ENCODE data around the gene MSMB.
"Not testable (repeated sequence)": the region's sequence is repeated elsewhere in the genome, so short reads cannot be mapped to it uniquely, and the experiment has no call there.

MSMB gene

DNA sequence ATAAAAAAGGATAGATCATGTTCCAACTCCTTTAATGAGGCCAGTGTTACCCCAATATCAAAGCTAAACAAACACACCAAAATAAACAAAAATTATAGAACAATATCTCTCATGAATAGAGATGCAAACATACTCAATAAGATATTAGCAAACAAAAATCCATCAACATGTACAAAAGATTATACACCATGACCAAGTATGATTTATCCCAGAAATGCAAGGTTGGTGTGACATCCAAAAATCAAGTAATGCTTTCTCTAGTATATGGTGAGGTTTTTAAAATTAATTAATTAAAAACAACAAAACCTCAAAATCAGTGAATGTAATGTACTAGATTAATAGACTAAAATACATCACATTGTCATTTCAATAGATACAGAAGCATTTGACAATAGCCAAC, 11.0 kb upstream of the MSMB start:
- POLR2A ChIA-PET, result no interaction called here
- TF ChIP-seq, protein P1, sequence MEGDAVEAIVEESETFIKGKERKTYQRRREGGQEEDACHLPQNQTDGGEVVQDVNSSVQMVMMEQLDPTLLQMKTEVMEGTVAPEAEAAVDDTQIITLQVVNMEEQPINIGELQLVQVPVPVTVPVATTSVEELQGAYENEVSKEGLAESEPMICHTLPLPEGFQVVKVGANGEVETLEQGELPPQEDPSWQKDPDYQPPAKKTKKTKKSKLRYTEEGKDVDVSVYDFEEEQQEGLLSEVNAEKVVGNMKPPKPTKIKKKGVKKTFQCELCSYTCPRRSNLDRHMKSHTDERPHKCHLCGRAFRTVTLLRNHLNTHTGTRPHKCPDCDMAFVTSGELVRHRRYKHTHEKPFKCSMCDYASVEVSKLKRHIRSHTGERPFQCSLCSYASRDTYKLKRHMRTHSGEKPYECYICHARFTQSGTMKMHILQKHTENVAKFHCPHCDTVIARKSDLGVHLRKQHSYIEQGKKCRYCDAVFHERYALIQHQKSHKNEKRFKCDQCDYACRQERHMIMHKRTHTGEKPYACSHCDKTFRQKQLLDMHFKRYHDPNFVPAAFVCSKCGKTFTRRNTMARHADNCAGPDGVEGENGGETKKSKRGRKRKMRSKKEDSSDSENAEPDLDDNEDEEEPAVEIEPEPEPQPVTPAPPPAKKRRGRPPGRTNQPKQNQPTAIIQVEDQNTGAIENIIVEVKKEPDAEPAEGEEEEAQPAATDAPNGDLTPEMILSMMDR (IDR thresholded peaks at IDR 0.05; ENCODE audit: control extremely low read depth, extremely low read depth, low read depth, missing control alignments), result no peak
- CTCF ChIA-PET, result no interaction called here
- no peak for DNase-seq (ENCODE audit: extremely low spot score)

- DNase-seq (ENCODE audit: extremely low spot score), result no peak
- ChIA-PET CTCF (no interaction called here), POLR2A (no interaction called here)
- TF ChIP-seq, protein P1 (IDR thresholded peaks at IDR 0.05; ENCODE audit: control extremely low read depth, extremely low read depth, low read depth, missing control alignments), result no peak
These were observed 9.7 kb upstream of the MSMB start for GRCh38 chr10:46055771-46056170.

DNA sequence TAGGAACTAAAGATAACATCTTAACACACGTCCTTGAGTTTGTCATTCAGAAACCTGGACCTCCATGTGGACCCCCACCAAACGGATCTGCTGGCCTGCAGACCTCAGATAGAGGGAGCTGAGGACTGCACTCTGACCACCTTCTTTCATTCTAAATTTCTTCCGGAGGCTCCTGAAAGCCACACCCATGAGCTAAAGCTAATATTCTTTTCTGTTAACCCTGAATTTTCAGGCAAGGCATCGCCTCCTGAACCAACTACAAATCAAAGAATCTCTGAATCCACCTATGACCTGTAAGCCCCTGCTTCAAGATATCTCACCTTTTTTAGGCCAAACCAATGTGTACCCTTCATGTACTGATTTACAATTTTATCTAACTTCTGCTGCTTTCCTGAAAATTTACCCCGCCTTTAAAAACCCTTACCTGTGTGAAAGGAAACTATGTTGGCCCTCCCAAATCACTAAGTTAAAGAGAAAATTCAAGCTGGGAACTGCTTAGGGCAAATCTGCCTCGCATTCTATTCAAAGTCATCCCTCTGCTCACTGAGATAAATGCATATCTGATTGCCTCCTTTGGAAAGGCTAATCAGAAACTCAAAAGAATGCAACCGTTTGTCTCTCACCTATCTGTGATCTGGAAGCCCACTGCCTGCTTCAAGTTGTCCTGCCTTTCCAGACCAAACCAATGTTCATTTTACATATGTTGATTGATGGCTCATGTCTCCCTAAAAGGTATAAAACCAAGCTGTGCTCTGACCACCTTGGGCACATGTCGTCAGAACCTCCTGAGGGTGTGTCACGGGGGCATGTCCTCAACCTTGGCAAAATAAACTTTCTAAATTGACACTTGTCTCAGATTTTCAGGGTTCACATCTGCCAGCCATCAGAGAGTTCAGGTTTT, 7.7 kb upstream of the MSMB start:
- POLR2A ChIA-PET, result no interaction called here
- TF ChIP-seq, protein P1 (IDR thresholded peaks at IDR 0.05; ENCODE audit: control extremely low read depth, extremely low read depth, low read depth, missing control alignments), result no peak
- CTCF ChIA-PET, result interaction anchor here (1.9 kb wide), 1 partner anchor 31 kb away, joined by 4 read pairs; no protein-coding TSS in a partner anchor
- DNase-seq (ENCODE audit: extremely low spot score), result no peak

GRCh38 chr10:46052791-46053375, 6.8 kb upstream of the MSMB start:
- TF ChIP-seq, protein P1 (IDR thresholded peaks at IDR 0.05; ENCODE audit: control extremely low read depth, extremely low read depth, low read depth, missing control alignments), result no peak
- ChIA-PET POLR2A (no interaction called here), CTCF (interaction anchor here (1.9 kb wide), 1 partner anchor 30 kb away, joined by 4 read pairs; no protein-coding TSS in a partner anchor)
- DNase-seq (ENCODE audit: extremely low spot score), result no peak

DNA sequence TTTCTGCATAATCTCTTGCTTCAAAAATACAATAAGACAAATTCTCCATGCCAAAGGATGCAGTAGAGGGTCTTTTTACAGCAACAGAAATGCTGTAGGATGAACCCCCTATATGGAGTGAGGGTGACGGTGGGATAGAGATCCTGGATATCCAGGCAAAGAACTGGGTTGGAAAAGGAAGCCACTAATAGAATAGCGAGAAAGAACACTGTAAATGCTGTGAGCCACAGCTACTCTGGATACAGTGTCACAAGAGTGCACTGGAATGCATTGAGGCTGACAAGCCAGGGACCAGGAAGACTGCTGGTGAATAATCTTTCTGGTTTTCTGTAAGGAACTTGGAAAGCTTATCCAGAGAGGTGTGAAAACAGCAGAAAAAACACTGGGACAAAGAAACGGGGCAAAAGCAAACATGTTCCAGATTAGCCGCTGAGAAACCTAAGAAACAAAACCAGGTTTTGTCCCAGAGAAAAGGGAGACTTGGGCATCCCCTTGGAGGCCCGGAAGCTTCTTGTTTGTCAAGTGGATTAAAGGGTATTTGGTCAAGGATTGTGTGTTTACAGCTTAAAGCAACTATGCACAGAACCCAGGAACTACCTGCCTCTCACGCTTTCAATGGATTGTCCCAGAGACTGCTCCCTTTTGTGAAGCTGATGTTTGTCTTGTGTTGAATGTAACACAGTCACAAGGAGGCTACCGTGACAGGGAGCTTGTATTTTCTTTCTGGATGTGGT, 6.2 kb upstream of the MSMB start:
- POLR2A ChIA-PET, result no interaction called here
- no peak for DNase-seq (ENCODE audit: extremely low spot score)
- TF ChIP-seq, protein P1 (IDR thresholded peaks at IDR 0.05; ENCODE audit: control extremely low read depth, extremely low read depth, low read depth, missing control alignments), result no peak
- CTCF ChIA-PET, result interaction anchor here (1.9 kb wide), 1 partner anchor 29 kb away, joined by 4 read pairs; no protein-coding TSS in a partner anchor

DNA sequence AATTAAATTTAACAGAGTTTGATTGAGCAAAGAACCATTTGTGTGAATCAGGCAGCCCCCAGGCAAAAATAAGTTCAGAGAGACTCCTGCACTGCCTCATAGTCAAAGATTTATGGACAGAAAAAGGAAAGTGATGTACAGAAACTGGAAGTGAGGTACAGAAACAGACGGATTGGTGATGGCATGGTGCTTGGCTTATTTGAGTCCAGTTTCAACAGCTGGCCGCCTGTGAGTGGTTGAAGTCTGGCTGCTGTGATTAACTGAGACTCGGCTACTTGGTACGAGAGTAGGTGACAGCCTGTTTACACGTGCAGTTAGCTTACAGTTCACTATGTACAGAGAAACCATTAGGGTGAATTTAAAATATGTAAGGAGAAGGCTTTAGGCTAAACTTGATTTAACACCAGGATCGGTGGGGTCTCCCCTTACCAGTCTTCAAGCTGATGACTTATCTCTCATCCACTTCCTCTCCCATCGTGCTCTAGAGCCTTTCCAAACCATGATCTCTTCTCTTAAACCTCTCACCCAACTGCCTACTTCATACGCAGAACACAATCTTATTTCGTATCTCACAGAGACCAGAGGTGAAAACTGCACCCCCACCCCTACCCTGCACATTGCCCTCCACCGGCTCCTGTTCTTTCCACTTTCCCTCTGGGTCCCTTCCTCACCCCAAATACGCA, 5.0 kb upstream of the MSMB start:
- DNase-seq (ENCODE audit: extremely low spot score), result no peak
- ChIA-PET POLR2A (no interaction called here), CTCF (no interaction called here)
- TF ChIP-seq, protein P1 (IDR thresholded peaks at IDR 0.05; ENCODE audit: control extremely low read depth, extremely low read depth, low read depth, missing control alignments), result no peak

DNA sequence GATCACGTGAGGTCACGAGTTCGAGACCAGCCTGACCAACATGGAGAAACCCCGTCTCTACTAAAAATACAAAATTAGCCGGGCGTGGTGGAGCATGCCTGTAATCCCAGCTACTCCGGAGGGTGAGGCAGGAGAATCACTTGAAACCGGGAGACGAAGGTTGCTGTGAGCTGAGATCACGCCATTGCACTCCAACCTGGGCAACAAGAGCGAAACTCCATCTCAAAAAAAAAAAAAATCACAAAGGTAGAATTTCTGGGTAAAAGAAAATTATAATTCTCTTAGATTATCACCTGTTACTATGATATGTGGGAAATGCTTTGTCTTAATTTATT, 3.4 kb upstream of the MSMB start:
- DNase-seq (ENCODE audit: extremely low spot score); POLR2A ChIA-PET; CTCF ChIA-PET: not testable (repeated sequence)

Measured in GM10248 (cell line).